GM12875 (cell line): ENCODE data around the gene ZNF827.

ENCODE experiments used
- H3K4me3 ChIP-seq: one replicate; pipeline ENCODE4 v1.5.1; 2011; ENCODE audit warnings: low read depth, low read length, control low read depth
- CTCF ChIP-seq: IDR thresholded peaks from 2 replicates; pipeline ENCODE4 v1.5.1; 2011; ENCODE audit warnings: low read depth, mild to moderate bottlenecking, control low read depth, inconsistent platforms, low read length, moderate library complexity, borderline replicate concordance; ENCODE audit not compliant: insufficient read depth

ZNF827 gene

GRCh38 chr4:145933134-145933533 lies 5.5 kb downstream of the ZNF827 start:
- TF ChIP-seq CTCF = no peak
- no peak overlapping the region for H3K4me3 ChIP-seq

GRCh38 chr4:145931403-145931802 lies 7.2 kb downstream of the ZNF827 start:
- H3K4me3 ChIP-seq = no peak overlapping the region
- TF ChIP-seq CTCF = no peak

- H3K4me3 ChIP-seq = no peak overlapping the region
- TF ChIP-seq CTCF = no peak
These were observed 8.0 kb downstream of the ZNF827 start for GRCh38 chr4:145930592-145930991.

GRCh38 chr4:145929415-145930178 lies 9.0 kb downstream of the ZNF827 start:
- TF ChIP-seq CTCF = no peak

GRCh38 chr4:145928748-145929147 lies 9.9 kb downstream of the ZNF827 start:
- no peak overlapping the region for H3K4me3 ChIP-seq
- TF ChIP-seq CTCF = no peak

More at GRCh38 chr4:145929415-145930178, 9.0 kb downstream of the ZNF827 start:
- H3K4me3 ChIP-seq = no peak overlapping the region

GRCh38 chr4:145927030-145927429 lies 11.6 kb downstream of the ZNF827 start:
- no peak overlapping the region for H3K4me3 ChIP-seq
- no peak for TF ChIP-seq CTCF

GRCh38 chr4:145921231-145921630 lies 17.4 kb downstream of the ZNF827 start:
- H3K4me3 ChIP-seq = no peak overlapping the region
- no peak for TF ChIP-seq CTCF
